BJ (cell line): ENCODE measurements around the gene FAM227A. TPM values are rescaled to one million over a fixed set of nuclear protein-coding genes. Genes with fewer than 3 reads are reported as not detected.

ENCODE experiments used
- CTCF ChIA-PET: fragments of 350-600 bp; formaldehyde crosslinking; extraction: SDS; loops from one replicate; lab custom pipeline; 2021; ENCODE audit warnings: antibody characterized with exemption, inconsistent platforms; lab: Yijun Ruan, JAX
- POLR2A ChIA-PET: fragments of 300-600 bp; sonication (Branson Sonifier 250); formaldehyde crosslinking; extraction: SDS; loops from one replicate; lab custom pipeline; 2021; ENCODE audit warnings: antibody characterized with exemption; lab: Charles Lee
- DNase-seq: peaks from one replicate; pipeline ENCODE4 v3.0.0-alpha.2; 2011; ENCODE audit warnings: low read depth
- H3K27me3 ChIP-seq: 2 replicates; pipeline ENCODE4 v1.6.0; 2011; ENCODE audit warnings: low read length; ENCODE audit not compliant: control insufficient read depth, insufficient read depth
- H3K36me3 ChIP-seq: 2 replicates; pipeline ENCODE4 v1.5.1; 2011; ENCODE audit warnings: low read length; ENCODE audit not compliant: control insufficient read depth, insufficient read depth
- H3K4me3 ChIP-seq: 2 replicates; pipeline ENCODE4 v1.5.1; 2011; ENCODE audit warnings: low read depth, mild to moderate bottlenecking, control low read depth, low read length
- CTCF ChIP-seq: IDR thresholded peaks from 2 replicates; pipeline ENCODE4 v1.5.1; 2011; ENCODE audit warnings: low read depth, mild to moderate bottlenecking, control low read depth, inconsistent platforms, low read length, moderate library complexity; ENCODE audit not compliant: insufficient read depth
- polyA plus RNA-seq: library from polyadenylated mRNA; depleted of rRNA; stranded (reverse); fragments of >200 nt; gene quantifications from 2 replicates; pipeline ENCODE4 v1.2.3, GENCODE V29; 2011

Gene FAM227A
- polyA plus RNA-seq, 1 experiment, result 1.0 TPM

GRCh38 chr22:38564669-38565068, 91.5 kb downstream of the FAM227A start:
- ChIA-PET CTCF (interaction anchor here (0.8 to 1.9 kb wide), 2 partner anchors 11 to 512 kb away, joined by 3 to 6 read pairs; no protein-coding TSS in a partner anchor), POLR2A (interaction anchor here (0.6 kb wide), 1 partner anchor 28 kb away, joined by 3 read pairs; no protein-coding TSS in a partner anchor)
- no peak overlapping the region for H3K4me3 ChIP-seq

GRCh38 chr22:38554281-38554680, 101.9 kb downstream of the FAM227A start:
- H3K27me3 ChIP-seq, result no peaks in the 10 kb centered on the region
- H3K4me3 ChIP-seq, result no peak overlapping the region
- CTCF ChIA-PET, result interaction anchor here (0.7 to 0.9 kb wide), 2 partner anchors 11 to 803 kb away, joined by 3 read pairs; no protein-coding TSS in a partner anchor
- POLR2A ChIA-PET, result interaction anchor here (0.6 kb wide), 1 partner anchor 265 kb away, joined by 3 read pairs; no protein-coding TSS in a partner anchor
- no peak for TF ChIP-seq CTCF
- DNase-seq, result peak; percentile 79
- H3K36me3 ChIP-seq, result no peaks in the 10 kb centered on the region

More at GRCh38 chr22:38564669-38565068, 91.5 kb downstream of the FAM227A start:
- Histone ChIP-seq H3K36me3 (no peaks in the 10 kb centered on the region), H3K27me3 (no peaks in the 10 kb centered on the region)
- no peak for DNase-seq
- no peak for TF ChIP-seq CTCF

- H3K36me3 ChIP-seq, result no peaks in the 10 kb centered on the region
- no peak for TF ChIP-seq CTCF
- DNase-seq, result no peak
- POLR2A ChIA-PET, result no interaction called here
- H3K4me3 ChIP-seq, result no peak overlapping the region
- CTCF ChIA-PET, result no interaction called here
- no peaks in the 10 kb centered on the region for H3K27me3 ChIP-seq
These were observed 106.9 kb downstream of the FAM227A start for GRCh38 chr22:38549101-38549894.

- POLR2A ChIA-PET, result no interaction called here
- no peak for DNase-seq
- Histone ChIP-seq H3K27me3 (no peaks in the 10 kb centered on the region), H3K4me3 (no peak overlapping the region), H3K36me3 (no peaks in the 10 kb centered on the region)
- TF ChIP-seq CTCF, result no peak
- CTCF ChIA-PET, result no interaction called here
These were observed 115.5 kb downstream of the FAM227A start for GRCh38 chr22:38540701-38541100.

GRCh38 chr22:38531251-38531938, 124.8 kb downstream of the FAM227A start:
- Histone ChIP-seq H3K27me3 (no peaks in the 10 kb centered on the region), H3K4me3 (no peak overlapping the region), H3K36me3 (no peaks in the 10 kb centered on the region)
- DNase-seq, result no peak
- ChIA-PET POLR2A (no interaction called here), CTCF (interaction anchor here (0.9 kb wide), 1 partner anchor 9 kb away, joined by 4 read pairs; no protein-coding TSS in a partner anchor)
- TF ChIP-seq CTCF, result no peak
